Measurements from ENCODE around the gene FOXP1.

DNA sequence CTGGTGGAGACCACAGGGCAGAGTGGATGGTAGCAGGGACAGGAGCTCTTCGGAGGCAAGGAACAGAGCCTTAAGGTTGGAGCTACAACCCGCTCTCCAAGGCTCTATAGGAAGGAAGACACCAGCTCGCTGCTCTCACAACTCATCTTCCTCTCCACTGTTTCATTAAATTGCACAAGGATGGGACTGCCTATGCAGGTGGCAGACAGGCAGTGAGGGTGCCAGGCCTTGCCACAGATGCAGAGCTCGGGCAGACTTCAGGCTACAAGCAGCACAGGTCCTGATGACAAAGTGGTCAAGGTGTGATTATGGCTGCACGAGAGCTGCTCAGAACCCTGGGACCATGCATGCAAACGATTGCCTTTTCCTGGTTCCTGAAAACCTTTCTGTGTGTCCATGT, 144.6 kb downstream of the FOXP1 start:
- TF ChIP-seq, protein P1, sequence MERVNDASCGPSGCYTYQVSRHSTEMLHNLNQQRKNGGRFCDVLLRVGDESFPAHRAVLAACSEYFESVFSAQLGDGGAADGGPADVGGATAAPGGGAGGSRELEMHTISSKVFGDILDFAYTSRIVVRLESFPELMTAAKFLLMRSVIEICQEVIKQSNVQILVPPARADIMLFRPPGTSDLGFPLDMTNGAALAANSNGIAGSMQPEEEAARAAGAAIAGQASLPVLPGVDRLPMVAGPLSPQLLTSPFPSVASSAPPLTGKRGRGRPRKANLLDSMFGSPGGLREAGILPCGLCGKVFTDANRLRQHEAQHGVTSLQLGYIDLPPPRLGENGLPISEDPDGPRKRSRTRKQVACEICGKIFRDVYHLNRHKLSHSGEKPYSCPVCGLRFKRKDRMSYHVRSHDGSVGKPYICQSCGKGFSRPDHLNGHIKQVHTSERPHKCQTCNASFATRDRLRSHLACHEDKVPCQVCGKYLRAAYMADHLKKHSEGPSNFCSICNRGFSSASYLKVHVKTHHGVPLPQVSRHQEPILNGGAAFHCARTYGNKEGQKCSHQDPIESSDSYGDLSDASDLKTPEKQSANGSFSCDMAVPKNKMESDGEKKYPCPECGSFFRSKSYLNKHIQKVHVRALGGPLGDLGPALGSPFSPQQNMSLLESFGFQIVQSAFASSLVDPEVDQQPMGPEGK (CRISPR knock-in tag; IDR thresholded peaks at IDR 0.05; ENCODE audit: borderline replicate concordance), result no peak
- TF ChIP-seq ZNF565 (CRISPR knock-in tag; conservative IDR thresholded peaks at IDR 0.05; ENCODE audit: low read depth), result no peak
- TF ChIP-seq TOX (CRISPR knock-in tag; IDR thresholded peaks at IDR 0.05; ENCODE audit: borderline replicate concordance), result no peak
- no peak for TF ChIP-seq GLIS3 (CRISPR knock-in tag; IDR thresholded peaks at IDR 0.05)
- no peak for TF ChIP-seq PPARA (CRISPR knock-in tag; IDR thresholded peaks at IDR 0.05; ENCODE audit: borderline replicate concordance)
- no peak for TF ChIP-seq BACH2 (CRISPR knock-in tag; IDR thresholded peaks at IDR 0.05; ENCODE audit: borderline replicate concordance)
- TF ChIP-seq ZFP30 (CRISPR knock-in tag; IDR thresholded peaks at IDR 0.05), result no peak
- TF ChIP-seq, protein P2, sequence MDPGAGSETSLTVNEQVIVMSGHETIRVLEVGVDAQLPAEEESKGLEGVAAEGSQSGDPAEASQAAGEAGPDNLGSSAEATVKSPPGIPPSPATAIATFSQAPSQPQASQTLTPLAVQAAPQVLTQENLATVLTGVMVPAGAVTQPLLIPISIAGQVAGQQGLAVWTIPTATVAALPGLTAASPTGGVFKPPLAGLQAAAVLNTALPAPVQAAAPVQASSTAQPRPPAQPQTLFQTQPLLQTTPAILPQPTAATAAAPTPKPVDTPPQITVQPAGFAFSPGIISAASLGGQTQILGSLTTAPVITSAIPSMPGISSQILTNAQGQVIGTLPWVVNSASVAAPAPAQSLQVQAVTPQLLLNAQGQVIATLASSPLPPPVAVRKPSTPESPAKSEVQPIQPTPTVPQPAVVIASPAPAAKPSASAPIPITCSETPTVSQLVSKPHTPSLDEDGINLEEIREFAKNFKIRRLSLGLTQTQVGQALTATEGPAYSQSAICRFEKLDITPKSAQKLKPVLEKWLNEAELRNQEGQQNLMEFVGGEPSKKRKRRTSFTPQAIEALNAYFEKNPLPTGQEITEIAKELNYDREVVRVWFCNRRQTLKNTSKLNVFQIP (CRISPR knock-in tag; IDR thresholded peaks at IDR 0.05; ENCODE audit: borderline replicate concordance, low read depth), result no peak
- TF ChIP-seq, protein P3, sequence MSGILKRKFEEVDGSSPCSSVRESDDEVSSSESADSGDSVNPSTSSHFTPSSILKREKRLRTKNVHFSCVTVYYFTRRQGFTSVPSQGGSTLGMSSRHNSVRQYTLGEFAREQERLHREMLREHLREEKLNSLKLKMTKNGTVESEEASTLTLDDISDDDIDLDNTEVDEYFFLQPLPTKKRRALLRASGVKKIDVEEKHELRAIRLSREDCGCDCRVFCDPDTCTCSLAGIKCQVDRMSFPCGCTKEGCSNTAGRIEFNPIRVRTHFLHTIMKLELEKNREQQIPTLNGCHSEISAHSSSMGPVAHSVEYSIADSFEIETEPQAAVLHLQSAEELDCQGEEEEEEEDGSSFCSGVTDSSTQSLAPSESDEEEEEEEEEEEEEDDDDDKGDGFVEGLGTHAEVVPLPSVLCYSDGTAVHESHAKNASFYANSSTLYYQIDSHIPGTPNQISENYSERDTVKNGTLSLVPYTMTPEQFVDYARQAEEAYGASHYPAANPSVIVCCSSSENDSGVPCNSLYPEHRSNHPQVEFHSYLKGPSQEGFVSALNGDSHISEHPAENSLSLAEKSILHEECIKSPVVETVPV (CRISPR knock-in tag; IDR thresholded peaks at IDR 0.05), result no peak
- no peak for TF ChIP-seq ZNF70 (CRISPR knock-in tag; IDR thresholded peaks at IDR 0.05)
- TF ChIP-seq ZNF8 (CRISPR knock-in tag; IDR thresholded peaks at IDR 0.05), result no peak
- TF ChIP-seq ZFP3 (CRISPR knock-in tag; IDR thresholded peaks at IDR 0.05), result no peak
- TF ChIP-seq ZC3H10 (CRISPR knock-in tag; IDR thresholded peaks at IDR 0.05), result no peak
- no peak for TF ChIP-seq ESRRG (CRISPR knock-in tag; IDR thresholded peaks at IDR 0.05)

Data from SK-N-SH treated with all-trans-retinoic acid at 6 μM for 48 hours (cell line).